Sigmoid colon (tissue), 4 donors: ENCODE results near the gene KRTAP9-9.

ENCODE experiments used
- CTCF ChIP-seq, 4 experiments: fragments of 450-650 bp in 3 of 4; fragments of 200-600 bp in 1 of 4; IDR thresholded peaks; one replicate each; pipeline ENCODE4 v1.5.1; 2016 to 2019; ENCODE audit warnings: antibody characterized with exemption in 4 of 4, mild to moderate bottlenecking in 3 of 4, moderate library complexity in 2 of 4
- POLR2A ChIP-seq, 2 donors: fragments of 450-650 bp; IDR thresholded peaks; one replicate each; pipeline ENCODE4 v1.6.1; 2016; ENCODE audit warnings: antibody characterized with exemption in 2 of 2, mild to moderate bottlenecking in 2 of 2, moderate library complexity in 2 of 2
- POLR2AphosphoS5 ChIP-seq, 4 donors: sonication (generic); formaldehyde crosslinking; IDR thresholded peaks; one replicate each; pipeline ENCODE4 v1.6.1; 2017; ENCODE audit warnings: antibody characterized with exemption in 4 of 4

GRCh38 chr17:41284546-41284945 lies 29.4 kb downstream of the KRTAP9-9 start:
- TF ChIP-seq CTCF (IDR thresholded peaks at IDR 0.05) (no peak), POLR2AphosphoS5 (IDR thresholded peaks at IDR 0.05) (no peak), POLR2A (IDR thresholded peaks at IDR 0.05) (no peak)
